HG03064 (cell line): ENCODE data around the gene EPHB1.

Experiments
- ATAC-seq: cut with Tn5 transposase; IDR thresholded peaks from one replicate; pipeline ENCODE4 v1.9.1; 2021; ENCODE audit warnings: low read depth; ENCODE audit not compliant: unreplicated experiment

EPHB1 gene

DNA sequence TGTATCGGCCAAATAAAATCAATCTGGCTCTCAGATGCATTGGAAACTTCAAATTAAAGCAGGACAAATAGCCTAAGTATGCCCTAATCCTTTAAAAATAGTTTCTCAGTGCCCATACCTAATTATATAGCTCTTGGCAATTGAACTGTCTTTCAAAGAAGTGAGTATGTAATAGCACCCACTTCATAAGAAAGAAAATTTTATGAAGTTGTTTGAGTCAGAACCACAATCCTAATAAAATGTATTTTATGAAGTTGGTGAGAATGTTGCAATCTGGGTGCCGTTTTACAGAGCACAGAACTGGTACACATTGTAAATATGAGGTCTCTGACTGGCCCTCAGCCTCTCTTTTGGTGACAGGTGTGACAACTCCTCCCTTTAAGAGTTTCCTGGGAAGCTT is 45.4 kb downstream of the EPHB1 start:
- ATAC-seq, result no peak

DNA sequence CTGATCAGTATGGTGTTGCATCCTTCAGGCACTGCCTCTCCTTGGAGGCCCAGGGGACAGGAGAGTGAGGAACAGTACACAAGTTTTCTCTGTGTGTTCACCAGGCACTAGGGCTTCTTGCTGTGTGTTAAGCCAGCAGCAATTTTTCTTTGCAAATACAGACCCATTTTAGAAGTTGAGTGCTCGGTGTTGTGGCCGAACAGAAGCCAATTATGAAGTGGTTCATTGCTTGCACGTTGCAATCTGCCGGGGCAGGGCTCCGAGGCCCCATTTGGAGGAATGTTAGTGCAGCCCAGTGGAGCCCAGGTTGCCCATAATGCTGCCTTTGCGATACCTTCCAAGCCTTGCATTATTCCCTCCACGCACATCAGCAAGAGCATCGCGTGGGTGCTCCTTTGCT is 51.0 kb downstream of the EPHB1 start:
- no peak for ATAC-seq

DNA sequence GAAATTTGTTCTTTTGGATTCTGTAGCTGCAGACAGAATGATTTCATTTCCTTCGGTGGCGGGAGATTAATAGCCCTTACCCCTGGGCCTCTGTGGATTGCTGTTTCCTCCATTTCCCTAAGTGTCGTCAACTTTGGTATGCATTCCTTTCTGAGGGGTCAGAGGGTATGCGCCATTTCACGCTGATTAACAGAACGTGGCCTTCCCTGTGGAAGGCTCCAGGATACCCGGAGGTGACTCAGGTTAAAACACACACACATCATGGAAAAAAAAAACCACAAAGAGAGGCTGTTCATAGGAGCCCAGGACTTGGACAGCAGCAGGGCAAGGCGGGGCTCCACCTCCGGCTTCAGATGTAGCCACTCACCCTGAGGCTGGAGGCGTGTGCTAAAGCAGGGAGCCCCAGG is 51.9 kb downstream of the EPHB1 start:
- no peak for ATAC-seq

DNA sequence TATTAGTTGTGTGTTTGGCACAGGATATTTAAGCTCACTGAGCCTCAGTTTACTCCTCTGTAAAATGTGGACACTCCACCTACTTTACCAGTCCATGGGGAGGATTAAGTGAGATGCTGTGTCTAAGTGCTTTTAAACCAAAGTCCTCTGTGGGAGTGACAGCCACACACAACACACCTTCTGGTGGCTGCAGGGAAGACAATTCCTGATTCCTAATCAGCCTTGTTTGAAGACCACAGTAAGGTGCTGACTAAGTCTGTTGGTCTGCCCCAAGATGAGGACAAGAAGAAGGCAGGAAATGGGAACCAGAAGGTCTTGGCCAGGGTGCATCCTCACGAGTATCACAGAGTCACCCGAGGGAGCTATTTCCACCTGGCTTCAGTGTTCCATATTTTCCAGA is 52.3 kb downstream of the EPHB1 start:
- ATAC-seq, result no peak

DNA sequence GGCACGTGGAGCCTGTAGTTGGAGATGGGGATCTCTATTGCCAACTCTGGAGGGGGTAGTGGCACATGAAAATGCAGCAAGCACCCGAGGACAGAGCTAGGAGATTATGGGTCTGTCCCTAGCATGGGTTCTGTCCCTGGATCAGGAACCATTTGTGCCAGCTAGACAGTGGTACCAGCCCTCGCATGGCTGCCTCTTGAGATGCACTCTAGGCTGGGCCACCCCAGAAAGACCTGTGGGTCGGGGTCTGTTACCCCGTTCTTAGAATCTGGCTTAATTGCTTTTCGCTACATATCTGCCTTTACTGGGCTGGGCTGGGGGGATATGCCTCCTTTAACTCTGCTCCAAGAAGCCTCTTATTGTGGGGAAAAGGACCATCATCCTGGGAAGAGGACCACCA is 54.5 kb downstream of the EPHB1 start:
- ATAC-seq, result no peak

DNA sequence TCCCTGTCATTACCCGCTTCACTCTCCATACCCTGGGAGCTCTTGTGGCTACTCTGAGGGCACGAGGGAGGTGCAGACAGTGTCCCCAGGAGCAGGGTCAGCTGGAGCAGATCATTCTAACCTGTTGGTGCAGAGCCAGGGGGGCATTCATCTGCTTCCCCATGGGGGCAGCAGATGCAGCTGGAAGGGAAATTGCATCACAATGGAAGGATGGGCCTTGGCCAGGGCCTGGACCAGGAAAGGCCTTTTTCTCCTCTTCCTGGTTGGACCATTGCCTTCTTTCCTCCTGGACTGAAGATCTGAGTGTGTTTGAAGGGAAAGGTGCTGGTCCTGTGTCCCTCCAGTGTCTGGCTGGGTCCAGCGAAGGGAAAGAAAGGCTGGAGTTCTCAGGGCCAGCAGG is 55.7 kb downstream of the EPHB1 start:
- ATAC-seq, result no peak

DNA sequence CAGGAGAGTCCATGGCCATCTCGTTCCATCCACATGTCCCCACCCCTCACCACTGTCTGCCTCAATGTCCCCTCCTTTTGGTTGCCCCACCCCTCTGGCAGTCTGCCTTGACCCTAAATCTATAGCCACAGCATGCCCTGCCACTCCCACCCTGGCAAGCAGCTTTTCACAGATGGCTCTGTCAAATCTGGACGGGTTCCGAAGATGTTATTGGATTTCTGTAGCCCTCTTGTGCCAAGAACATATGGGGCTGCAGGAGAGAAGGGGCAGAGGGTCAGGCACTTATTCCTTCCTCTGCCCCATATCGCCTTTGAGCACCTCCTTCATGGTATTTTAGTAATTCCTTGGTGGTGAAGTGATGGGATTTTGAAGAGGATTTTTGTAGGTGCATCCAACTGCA is 57.1 kb downstream of the EPHB1 start:
- ATAC-seq, result no peak

DNA sequence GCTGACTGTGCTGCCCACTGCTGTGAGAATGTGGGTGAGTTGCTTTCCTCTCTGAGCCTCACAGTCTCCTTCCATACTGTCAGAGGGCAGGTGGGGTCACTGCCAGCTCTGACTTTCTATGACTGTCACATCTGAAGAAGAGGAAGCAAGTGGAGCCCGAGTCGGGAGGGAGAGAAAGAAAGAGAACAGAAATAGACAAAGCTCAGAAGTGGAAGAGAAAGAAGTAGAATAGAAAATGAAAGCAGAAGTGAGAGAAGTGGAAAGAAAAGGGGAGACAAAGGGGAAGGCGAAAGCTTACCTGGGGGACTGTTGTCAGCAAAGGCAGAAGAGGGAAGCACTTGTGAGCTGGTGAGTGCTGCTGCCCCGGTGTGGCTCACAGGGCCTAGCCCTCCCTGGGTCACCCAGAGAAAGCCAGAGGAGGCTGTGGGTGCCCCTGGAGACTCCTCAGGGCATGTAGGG is 57.9 kb downstream of the EPHB1 start:
- peak; percentile 96 for ATAC-seq

DNA sequence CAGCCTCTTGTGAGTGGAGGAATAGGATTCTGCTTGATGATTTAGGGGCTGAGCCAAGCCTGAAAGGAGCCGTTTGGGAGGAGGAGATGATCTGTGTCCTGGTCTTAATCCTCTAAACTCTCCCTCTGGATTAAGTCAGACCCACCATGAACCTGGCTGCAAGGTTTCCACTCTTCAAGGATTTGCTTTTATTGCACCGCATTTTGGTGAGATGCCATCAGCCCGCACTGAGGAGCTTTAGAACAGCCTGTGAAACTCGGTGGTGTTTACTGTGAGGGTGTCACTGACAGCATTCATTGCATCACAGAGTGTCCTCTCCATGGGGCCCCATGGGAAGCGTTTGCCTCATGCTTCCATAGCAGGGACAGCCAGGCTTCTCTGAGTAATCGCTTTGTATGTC is 59.2 kb downstream of the EPHB1 start:
- ATAC-seq, result no peak

DNA sequence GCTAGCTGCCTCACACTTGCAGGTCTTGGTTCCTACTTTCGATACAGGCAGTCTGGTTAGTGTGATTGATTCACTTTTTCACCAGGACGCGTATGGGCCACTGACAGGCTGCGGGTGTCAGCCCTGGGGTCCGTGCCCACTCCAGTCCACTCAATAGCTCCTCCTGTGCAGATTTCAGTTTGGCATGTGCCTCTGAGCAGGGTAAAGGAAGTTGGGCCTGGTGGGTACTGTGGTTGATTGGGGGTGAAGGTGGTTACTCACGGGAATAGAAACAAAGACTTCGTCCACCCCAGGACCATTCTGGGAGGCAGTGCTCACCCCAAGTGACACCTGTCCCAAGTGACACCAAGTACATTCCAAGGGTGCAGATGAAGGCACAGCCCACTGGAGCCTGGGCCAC is 62.3 kb downstream of the EPHB1 start:
- ATAC-seq, result no peak

DNA sequence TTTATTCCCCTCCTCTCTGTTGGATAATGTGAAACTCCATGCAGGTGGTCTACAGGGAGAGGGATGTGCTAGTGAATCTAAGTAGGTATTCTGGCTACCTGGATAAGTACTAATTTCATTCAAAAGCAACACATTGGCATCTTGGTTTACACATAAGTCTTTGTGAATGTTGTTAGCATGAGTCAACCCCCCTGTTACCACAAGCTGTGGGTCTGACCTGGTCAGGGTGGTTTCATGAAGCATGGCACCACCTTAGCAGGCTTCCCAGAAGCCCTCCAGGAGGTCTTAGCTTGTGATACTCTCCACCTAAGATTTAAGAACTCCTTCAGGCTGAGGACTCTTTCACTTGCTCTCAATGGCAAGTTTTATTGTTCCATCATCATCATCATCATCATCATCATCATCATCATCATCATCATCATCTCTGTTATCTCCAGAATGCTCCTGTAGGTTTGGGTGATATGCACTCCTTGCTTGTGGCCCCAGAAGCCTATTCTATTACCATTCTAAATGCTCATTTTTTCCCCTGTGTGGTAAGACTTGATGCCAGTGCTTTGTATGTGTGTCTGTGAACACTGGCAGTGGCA is 62.8 kb downstream of the EPHB1 start:
- no peak for ATAC-seq

DNA sequence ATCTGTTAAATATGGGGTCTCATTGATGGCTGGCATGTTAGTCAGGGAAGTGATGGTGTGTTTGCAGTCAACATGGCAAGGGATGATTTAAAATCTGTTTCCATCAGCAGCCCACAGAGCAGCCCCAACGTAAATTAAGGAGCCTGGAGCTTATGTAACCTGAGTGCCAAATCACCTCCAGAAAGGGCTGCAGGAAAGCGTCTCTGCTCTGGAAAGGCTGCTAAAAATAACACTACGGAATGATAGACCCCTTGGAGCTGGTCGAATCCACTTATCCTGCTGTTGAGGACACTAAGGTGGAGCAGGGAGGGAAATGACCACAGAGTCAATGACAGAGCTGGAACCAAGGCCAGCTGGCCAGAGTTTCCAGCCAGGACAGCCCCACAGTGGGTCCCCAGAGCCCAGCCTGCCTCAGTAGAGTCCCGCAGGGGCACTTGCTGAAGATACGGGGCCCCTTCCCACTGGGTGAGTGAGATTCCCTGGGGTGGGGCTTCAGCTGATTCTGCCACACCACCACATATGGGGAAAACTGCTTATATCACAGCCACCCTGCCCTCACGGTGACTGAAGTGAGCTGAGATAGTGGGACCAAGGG is 63.5 kb downstream of the EPHB1 start:
- ATAC-seq, result no peak

DNA sequence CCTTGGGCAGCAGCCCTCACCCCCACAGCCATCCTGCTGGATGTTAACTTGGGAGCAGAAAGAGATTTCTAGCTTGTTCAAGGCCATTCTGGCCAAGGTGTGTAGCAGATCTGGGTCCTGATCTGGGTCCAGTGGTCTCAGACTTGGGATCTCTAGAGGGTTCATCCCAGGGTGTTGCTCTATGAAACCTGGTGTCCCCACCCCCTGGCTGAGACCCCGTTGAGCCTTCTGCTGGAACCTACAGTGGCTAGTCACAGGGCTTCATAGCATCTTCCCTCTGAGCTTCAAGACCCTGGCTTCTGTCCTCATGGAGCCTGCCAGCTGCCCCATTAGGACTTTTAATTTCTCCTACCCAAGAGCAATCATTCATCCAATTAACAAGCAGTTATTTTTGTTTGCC is 64.3 kb downstream of the EPHB1 start:
- ATAC-seq, result no peak

DNA sequence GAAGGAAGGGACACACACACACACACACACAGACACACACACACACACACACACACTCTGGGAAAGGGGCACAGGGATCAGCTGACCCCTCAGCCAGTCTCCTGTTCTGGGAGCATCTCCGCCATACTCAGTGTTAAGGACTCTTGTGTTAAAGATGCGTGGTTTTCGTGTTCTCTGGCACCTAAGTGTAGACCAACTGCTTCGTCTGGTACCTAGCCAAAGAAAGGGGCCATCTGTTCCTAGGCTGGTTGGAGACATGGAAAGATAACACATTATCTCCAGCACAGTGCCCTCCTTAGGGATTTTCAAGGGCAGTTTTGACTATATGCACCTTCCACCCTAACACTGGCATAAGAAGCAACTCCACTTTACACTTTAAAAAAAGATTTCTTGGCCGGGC is 65.1 kb downstream of the EPHB1 start:
- no peak for ATAC-seq

DNA sequence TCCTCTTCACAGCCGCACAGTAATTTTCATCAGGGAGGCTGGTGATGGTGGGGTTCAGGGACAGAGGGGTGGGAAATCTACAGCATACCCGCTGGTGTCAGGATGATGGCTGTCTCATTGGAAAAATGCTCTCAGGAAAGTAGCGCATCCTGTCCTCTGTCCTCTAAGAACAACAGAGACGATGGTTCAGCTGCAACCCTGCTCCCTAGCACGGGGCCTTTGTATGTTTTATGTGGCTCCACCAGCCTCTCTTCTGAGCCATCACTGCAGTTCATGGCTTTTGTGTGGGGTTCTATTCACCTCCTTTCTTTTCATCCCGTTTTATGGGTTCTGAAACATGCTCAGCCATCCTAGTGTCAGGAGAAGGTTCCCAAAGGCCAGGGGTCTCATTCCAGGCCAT is 68.9 kb downstream of the EPHB1 start:
- ATAC-seq, result no peak

DNA sequence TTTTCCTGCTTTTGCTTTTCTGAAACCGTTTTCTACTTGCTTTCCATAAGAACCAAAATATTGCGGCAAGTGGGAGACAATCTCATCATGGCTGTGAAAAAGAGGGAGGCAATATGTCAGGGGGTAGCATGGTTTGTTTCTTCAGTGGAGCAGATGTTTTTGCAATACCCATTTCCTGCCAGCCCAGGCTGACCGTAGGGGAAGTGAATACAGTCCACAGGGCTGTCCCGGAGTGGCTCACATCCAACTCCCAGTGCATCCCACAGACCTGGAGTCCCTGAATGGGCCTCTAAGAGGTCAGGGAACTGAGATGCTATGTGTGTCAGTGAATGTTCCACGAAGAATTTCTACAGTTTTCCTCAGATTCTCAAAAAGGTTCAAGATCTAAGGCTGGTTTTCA is 69.6 kb downstream of the EPHB1 start:
- no peak for ATAC-seq

DNA sequence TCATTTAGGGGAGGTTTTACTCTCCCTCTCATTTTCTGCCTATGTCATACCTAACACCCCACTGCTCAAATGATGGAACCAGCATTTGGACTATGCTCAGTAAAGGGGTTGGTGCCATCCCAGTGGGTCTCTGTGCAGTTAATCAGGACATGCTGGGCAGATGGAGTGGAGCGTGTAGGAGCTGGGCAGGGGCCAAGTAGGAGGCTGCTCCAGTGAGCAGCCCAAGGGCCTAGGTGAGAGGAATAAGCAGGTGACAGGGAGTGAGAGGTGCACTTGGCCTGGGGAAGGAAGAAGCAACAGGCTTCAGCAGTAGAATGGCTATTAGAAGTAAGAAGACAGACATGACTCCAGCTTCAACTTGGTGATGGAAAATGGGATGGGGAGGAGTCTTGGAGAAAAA is 72.2 kb downstream of the EPHB1 start:
- no peak for ATAC-seq

DNA sequence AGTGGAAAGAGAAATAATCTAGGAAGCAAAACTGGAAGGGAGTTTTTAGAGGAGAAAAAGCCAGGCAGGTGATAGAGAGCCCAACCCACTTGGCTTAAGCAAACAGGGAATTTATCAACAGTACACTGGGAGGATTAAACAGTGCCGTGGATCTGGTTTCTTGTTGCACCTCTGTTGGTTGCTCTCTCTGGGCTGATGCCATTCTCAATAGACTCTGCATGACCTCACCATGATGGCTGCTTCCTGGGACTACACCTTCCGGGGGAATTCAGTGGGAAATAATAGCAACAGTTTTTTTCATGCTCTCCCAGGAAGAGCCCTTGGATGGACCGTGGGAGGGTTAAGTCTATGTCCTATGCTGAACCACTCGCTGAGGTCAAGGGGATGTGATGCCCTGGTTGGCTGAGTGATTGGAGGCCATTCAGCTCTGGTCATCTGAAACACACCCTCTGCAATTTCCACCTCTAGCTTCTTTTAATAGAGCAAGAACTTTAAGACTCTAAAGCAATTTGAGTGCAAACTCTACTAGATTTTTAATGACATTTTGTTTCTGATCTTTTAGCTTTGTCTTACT is 74.2 kb downstream of the EPHB1 start:
- no peak for ATAC-seq

DNA sequence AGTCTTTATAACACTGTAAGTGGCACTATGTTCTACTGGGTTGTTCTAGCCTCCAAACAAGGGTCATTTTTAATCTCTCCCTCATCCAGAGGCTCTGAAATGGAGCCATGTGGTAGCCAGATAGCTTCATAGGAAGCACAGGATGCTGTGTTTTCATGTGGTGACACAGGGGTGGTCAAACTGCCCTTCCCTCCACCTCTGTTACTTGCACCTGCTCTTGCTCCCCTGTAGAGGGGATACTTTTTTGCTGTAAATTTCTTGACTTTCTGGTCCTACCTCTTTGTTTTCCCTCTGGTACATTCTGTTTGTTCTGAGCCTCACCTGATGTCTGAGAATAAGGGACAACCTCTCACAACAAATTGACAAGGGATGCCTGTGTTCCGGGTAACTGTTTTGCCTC is 76.8 kb downstream of the EPHB1 start:
- ATAC-seq, result no peak

DNA sequence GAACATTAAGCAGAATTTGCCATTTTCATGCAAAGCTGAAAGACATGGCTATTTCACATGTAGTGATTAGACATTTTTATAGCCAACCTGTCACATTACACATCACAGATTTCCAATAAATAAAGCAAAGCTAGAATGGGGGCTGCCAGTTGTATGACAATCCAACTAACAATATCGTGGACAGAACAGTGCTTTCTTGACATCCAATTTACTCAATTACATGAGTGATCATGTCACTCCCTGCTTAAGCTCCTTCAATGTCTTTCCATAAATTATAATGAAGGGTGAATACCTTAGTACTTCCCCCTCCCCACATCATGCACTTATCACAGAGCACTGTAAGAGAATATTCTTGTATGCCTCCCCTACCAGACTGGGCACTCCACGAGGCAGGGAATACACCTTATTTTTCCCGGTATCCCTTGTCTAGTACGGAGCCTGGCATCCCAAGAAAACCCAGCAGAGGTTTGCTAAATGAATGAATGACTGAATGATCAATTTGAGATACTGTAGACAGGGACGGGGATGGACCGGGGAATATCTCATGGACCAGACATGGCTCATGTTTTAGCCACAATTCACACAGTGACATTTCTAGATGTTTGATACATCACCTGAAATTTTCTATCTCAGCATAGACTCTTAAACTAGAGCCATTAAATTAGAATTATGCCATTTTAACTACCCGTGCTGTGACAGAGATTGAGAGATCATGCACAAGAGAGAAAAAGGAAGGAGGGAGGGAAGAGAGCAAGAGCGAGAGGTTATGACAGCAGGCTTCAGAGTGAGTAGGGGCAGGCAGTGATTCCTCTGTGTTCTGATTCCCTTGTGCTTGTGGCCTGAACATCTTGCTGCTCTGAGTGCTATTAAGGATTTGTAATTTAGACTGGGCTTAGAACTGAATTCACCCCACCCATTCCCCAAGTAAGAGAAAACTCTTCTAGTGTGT is 77.7 kb downstream of the EPHB1 start:
- no peak for ATAC-seq

DNA sequence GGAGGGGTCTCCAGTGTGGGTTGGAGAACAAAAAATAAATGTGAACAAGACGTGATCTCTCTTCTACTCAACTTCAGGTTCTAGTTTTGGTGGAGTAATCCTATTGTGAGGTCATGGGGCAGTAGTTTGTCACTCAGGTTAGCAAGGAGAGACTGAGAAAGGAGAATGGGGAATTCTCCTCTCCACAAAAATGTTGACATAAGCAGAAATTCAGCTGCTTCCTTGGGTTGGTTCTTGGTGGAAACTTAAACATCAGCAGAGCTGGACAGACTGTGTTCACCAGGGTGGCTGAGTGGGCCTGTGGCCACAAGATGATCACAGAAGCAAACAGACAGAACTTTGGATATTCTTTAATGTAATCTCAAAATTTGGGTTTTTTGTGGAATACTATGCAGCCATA is 78.7 kb downstream of the EPHB1 start:
- ATAC-seq, result no peak
